ENCODE measurements around the gene OR7A17.

DNA sequence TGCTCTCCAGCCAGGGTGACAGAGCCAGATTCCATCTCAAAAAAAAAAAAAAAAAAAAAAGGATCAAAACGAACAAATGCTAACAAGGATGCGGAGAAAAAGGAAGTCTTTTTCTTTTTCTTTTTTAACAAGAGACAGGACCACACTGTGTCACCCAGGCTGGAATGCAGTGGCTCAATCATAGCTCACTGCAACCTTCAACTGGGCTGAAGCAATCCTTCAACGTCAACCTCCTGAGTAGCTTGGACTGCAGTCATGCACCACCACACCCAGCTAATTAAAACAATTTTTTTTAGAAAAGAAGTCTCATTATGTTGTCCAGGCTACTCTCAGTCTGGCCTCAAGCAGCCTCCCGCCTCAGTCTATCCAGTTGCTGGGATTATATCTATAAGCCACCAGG is 20.8 kb upstream of the OR7A17 start:
- TF ChIP-seq POLR2A (IDR thresholded peaks at IDR 0.05) (no peak), CTCF (IDR thresholded peaks at IDR 0.05) (no peak)

Measured in adrenal gland (tissue), 5 donors.